ENCODE measurements around the gene HNRNPLL.

Gene HNRNPLL

GRCh38 chr2:38526195-38526594 is 76.5 kb downstream of the HNRNPLL start:
- H3K27ac ChIP-seq (ENCODE audit: low read depth, low read length), result no peak overlapping the region
- no peaks in the 10 kb centered on the region for H3K27me3 ChIP-seq (ENCODE audit: control insufficient read depth, insufficient read depth, low read length)
- no peak overlapping the region for H3K9ac ChIP-seq (ENCODE audit: low read depth, low read length)
- peaks cover 12% of the 10 kb centered on the region for H3K4me1 ChIP-seq (ENCODE audit: control insufficient read depth, insufficient read depth, low read length)
- no peak overlapping the region for H3K4me3 ChIP-seq (ENCODE audit: low read depth, low read length)
- no peaks in the 10 kb centered on the region for H3K36me3 ChIP-seq (ENCODE audit: control insufficient read depth, insufficient read depth, low read length)
- H3K9me3 ChIP-seq (ENCODE audit: control insufficient read depth, insufficient read depth, low read length), result no peaks in the 10 kb centered on the region

DNA sequence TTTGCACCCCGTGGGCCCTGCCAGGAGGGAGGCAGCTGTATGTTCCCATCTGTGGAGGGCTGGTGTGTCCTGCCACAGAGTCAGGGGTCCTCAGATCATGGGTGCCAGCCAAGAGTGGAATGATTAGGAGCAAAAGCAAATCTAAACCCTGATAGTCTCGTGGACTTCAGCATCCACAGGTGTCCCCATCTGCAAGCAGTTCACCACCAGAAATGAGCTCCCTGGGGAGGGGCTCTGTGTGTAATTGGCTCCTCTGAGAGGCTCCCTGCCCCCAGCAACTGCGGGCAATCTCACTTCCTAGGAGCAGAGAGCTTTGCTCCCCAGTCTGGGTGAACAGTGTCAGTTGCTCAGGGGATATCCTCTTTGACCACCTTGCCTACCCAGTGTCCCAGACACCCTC is 78.1 kb downstream of the HNRNPLL start:
- H3K36me3 ChIP-seq (ENCODE audit: control insufficient read depth, insufficient read depth, low read length), result no peaks in the 10 kb centered on the region
- peaks cover 12% of the 10 kb centered on the region for H3K4me1 ChIP-seq (ENCODE audit: control insufficient read depth, insufficient read depth, low read length)
- no peaks in the 10 kb centered on the region for H3K27me3 ChIP-seq (ENCODE audit: control insufficient read depth, insufficient read depth, low read length)
- no peak overlapping the region for H3K9ac ChIP-seq (ENCODE audit: low read depth, low read length)
- no peak overlapping the region for H3K4me3 ChIP-seq (ENCODE audit: low read depth, low read length)
- H3K27ac ChIP-seq (ENCODE audit: low read depth, low read length), result no peak overlapping the region
- no peaks in the 10 kb centered on the region for H3K9me3 ChIP-seq (ENCODE audit: control insufficient read depth, insufficient read depth, low read length)

GRCh38 chr2:38523728-38524437 is 78.8 kb downstream of the HNRNPLL start:
- H3K4me3 ChIP-seq (ENCODE audit: low read depth, low read length), result no peak overlapping the region
- H3K4me1 ChIP-seq (ENCODE audit: control insufficient read depth, insufficient read depth, low read length), result peaks cover 12% of the 10 kb centered on the region
- H3K27ac ChIP-seq (ENCODE audit: low read depth, low read length), result no peak overlapping the region

GRCh38 chr2:38522754-38523349 is 79.9 kb downstream of the HNRNPLL start:
- Histone ChIP-seq H3K27ac (ENCODE audit: low read depth, low read length) (no peak overlapping the region), H3K4me3 (ENCODE audit: low read depth, low read length) (no peak overlapping the region), H3K27me3 (ENCODE audit: control insufficient read depth, insufficient read depth, low read length) (no peaks in the 10 kb centered on the region), H3K36me3 (ENCODE audit: control insufficient read depth, insufficient read depth, low read length) (no peaks in the 10 kb centered on the region), H3K9me3 (ENCODE audit: control insufficient read depth, insufficient read depth, low read length) (no peaks in the 10 kb centered on the region), H3K4me1 (ENCODE audit: control insufficient read depth, insufficient read depth, low read length) (peaks cover 12% of the 10 kb centered on the region), H3K9ac (ENCODE audit: low read depth, low read length) (no peak overlapping the region)

More at GRCh38 chr2:38523728-38524437, 78.8 kb downstream of the HNRNPLL start:
- H3K36me3 ChIP-seq (ENCODE audit: control insufficient read depth, insufficient read depth, low read length), result no peaks in the 10 kb centered on the region
- H3K27me3 ChIP-seq (ENCODE audit: control insufficient read depth, insufficient read depth, low read length), result no peaks in the 10 kb centered on the region
- H3K9ac ChIP-seq (ENCODE audit: low read depth, low read length), result no peak overlapping the region
- H3K9me3 ChIP-seq (ENCODE audit: control insufficient read depth, insufficient read depth, low read length), result no peaks in the 10 kb centered on the region

GRCh38 chr2:38521835-38522234 is 80.9 kb downstream of the HNRNPLL start:
- no peaks in the 10 kb centered on the region for H3K36me3 ChIP-seq (ENCODE audit: control insufficient read depth, insufficient read depth, low read length)
- peaks cover 12% of the 10 kb centered on the region for H3K4me1 ChIP-seq (ENCODE audit: control insufficient read depth, insufficient read depth, low read length)
- no peaks in the 10 kb centered on the region for H3K9me3 ChIP-seq (ENCODE audit: control insufficient read depth, insufficient read depth, low read length)
- no peaks in the 10 kb centered on the region for H3K27me3 ChIP-seq (ENCODE audit: control insufficient read depth, insufficient read depth, low read length)
- H3K4me3 ChIP-seq (ENCODE audit: low read depth, low read length), result no peak overlapping the region
- H3K27ac ChIP-seq (ENCODE audit: low read depth, low read length), result no peak overlapping the region
- H3K9ac ChIP-seq (ENCODE audit: low read depth, low read length), result no peak overlapping the region

DNA sequence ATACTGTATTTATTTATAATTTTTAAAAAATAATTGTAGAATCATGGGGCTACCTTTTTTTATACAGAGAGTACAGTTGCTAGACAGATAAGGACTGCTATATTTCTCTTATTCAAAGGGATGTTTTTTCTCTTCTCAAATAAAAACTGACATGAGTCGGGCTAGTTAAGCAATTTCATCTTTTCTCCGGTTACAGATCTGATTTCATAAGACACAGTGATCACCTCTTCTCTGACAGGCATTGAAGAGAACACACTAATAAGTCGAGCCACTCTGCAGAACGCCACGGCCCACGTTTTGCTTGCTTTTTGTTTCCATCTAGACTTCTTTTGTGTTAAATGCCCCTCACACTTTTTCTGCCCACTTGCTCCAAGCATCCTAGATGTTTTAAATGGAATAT is 85.4 kb downstream of the HNRNPLL start:
- Histone ChIP-seq H3K27ac (ENCODE audit: low read depth, low read length) (no peak overlapping the region), H3K36me3 (ENCODE audit: control insufficient read depth, insufficient read depth, low read length) (no peaks in the 10 kb centered on the region), H3K9ac (ENCODE audit: low read depth, low read length) (no peak overlapping the region), H3K9me3 (ENCODE audit: control insufficient read depth, insufficient read depth, low read length) (no peaks in the 10 kb centered on the region), H3K4me1 (ENCODE audit: control insufficient read depth, insufficient read depth, low read length) (peaks cover 6% of the 10 kb centered on the region; the same call in 1 of the 2 replicates), H3K4me3 (ENCODE audit: low read depth, low read length) (no peak overlapping the region), H3K27me3 (ENCODE audit: control insufficient read depth, insufficient read depth, low read length) (no peaks in the 10 kb centered on the region)

GRCh38 chr2:38516526-38516925 is 86.2 kb downstream of the HNRNPLL start:
- H3K27me3 ChIP-seq (ENCODE audit: control insufficient read depth, insufficient read depth, low read length), result no peaks in the 10 kb centered on the region
- H3K9ac ChIP-seq (ENCODE audit: low read depth, low read length), result no peak overlapping the region
- H3K9me3 ChIP-seq (ENCODE audit: control insufficient read depth, insufficient read depth, low read length), result no peaks in the 10 kb centered on the region
- H3K4me1 ChIP-seq (ENCODE audit: control insufficient read depth, insufficient read depth, low read length), result peaks cover 6% of the 10 kb centered on the region; the same call in 1 of the 2 replicates
- H3K36me3 ChIP-seq (ENCODE audit: control insufficient read depth, insufficient read depth, low read length), result no peaks in the 10 kb centered on the region
- no peak overlapping the region for H3K4me3 ChIP-seq (ENCODE audit: low read depth, low read length)
- H3K27ac ChIP-seq (ENCODE audit: low read depth, low read length), result no peak overlapping the region

DNA sequence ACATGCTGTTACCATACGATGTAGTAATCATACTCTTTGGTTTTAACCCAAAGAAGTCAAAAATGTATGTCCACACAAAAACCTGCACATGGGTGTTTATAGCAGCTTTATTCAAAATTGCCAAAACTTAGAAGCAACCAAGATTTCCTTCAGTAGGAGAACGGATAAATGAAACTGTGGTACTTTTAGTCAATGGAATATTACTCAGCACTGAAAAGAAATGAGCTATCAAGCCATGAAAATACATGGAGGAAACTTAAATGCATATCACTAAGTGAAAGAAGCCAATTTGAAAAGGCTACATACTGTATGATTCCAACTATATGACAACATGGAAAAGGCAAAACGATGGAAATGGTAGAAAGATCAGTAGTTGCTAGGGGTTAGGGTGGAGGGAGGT is 86.6 kb downstream of the HNRNPLL start:
- peaks cover 6% of the 10 kb centered on the region; the same call in 1 of the 2 replicates for H3K4me1 ChIP-seq (ENCODE audit: control insufficient read depth, insufficient read depth, low read length)
- H3K9me3 ChIP-seq (ENCODE audit: control insufficient read depth, insufficient read depth, low read length), result no peaks in the 10 kb centered on the region
- no peak overlapping the region for H3K4me3 ChIP-seq (ENCODE audit: low read depth, low read length)
- no peaks in the 10 kb centered on the region for H3K27me3 ChIP-seq (ENCODE audit: control insufficient read depth, insufficient read depth, low read length)
- H3K27ac ChIP-seq (ENCODE audit: low read depth, low read length), result no peak overlapping the region
- H3K36me3 ChIP-seq (ENCODE audit: control insufficient read depth, insufficient read depth, low read length), result no peaks in the 10 kb centered on the region
- H3K9ac ChIP-seq (ENCODE audit: low read depth, low read length), result no peak overlapping the region

- Histone ChIP-seq H3K27me3 (ENCODE audit: control insufficient read depth, insufficient read depth, low read length) (no peaks in the 10 kb centered on the region), H3K27ac (ENCODE audit: low read depth, low read length) (no peak overlapping the region), H3K36me3 (ENCODE audit: control insufficient read depth, insufficient read depth, low read length) (no peaks in the 10 kb centered on the region), H3K4me3 (ENCODE audit: low read depth, low read length) (no peak overlapping the region), H3K9ac (ENCODE audit: low read depth, low read length) (no peak overlapping the region), H3K4me1 (ENCODE audit: control insufficient read depth, insufficient read depth, low read length) (peaks cover 6% of the 10 kb centered on the region; the same call in 1 of the 2 replicates), H3K9me3 (ENCODE audit: control insufficient read depth, insufficient read depth, low read length) (no peaks in the 10 kb centered on the region)
Observed at GRCh38 chr2:38515155-38516074, 87.3 kb downstream of the HNRNPLL start.

DNA sequence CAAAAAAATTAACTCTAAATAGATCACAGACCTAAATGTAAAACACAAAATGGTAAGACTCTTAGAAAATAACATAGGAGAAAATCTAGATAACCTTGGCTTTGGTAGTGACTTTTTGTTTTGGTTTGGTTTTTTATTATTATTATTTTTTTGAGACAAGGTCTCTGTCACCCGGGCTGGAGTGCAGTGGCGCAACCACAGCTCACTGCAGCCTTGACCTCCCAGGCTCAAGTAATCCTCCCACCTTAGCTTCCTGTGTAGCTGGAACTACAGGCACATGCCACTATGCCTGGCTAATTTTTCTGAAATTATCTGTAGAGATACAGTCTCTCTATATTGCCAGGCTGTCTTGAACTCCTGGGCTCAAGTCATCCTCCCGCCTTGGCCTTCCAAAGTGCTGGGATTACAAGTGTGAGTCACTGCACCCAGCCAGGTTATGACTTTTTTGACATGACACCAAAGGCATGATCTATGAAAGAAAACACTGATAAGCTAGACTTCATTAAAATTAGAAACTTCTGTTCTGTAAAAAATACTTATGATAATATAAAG is 88.0 kb downstream of the HNRNPLL start:
- H3K4me3 ChIP-seq (ENCODE audit: low read depth, low read length), result no peak overlapping the region
- no peaks in the 10 kb centered on the region for H3K36me3 ChIP-seq (ENCODE audit: control insufficient read depth, insufficient read depth, low read length)
- 0 out of 2 replicates have a peak, but pooled peaks cover under 1% of the 10 kb centered on the region for H3K27me3 ChIP-seq (ENCODE audit: control insufficient read depth, insufficient read depth, low read length)
- H3K9me3 ChIP-seq (ENCODE audit: control insufficient read depth, insufficient read depth, low read length), result no peaks in the 10 kb centered on the region
- peaks cover 6% of the 10 kb centered on the region; the same call in 1 of the 2 replicates for H3K4me1 ChIP-seq (ENCODE audit: control insufficient read depth, insufficient read depth, low read length)
- H3K9ac ChIP-seq (ENCODE audit: low read depth, low read length), result no peak overlapping the region
- H3K27ac ChIP-seq (ENCODE audit: low read depth, low read length), result no peak overlapping the region
